Measurements from ENCODE around the gene DNAH17. TPM values are rescaled to one million over a fixed set of nuclear protein-coding genes. Genes with fewer than 3 reads are reported as not detected.
A peak's percentile ranks its signal among the peaks of the same experiment; 100 is the strongest.

DNAH17 gene
- total RNA-seq, 1 experiment from 2014 or later, result 0.11 TPM

GRCh38 chr17:78384479-78385175 is 192.6 kb downstream of the DNAH17 start:
- intact Hi-C loops (cut with micrococcal nuclease; ENCODE audit: unreplicated experiment), result no loop called here
- H3K4me1 ChIP-seq (ENCODE audit: insufficient read depth, low read length, poor library complexity, severe bottlenecking), result peaks cover 43% of the 10 kb centered on the region

DNA sequence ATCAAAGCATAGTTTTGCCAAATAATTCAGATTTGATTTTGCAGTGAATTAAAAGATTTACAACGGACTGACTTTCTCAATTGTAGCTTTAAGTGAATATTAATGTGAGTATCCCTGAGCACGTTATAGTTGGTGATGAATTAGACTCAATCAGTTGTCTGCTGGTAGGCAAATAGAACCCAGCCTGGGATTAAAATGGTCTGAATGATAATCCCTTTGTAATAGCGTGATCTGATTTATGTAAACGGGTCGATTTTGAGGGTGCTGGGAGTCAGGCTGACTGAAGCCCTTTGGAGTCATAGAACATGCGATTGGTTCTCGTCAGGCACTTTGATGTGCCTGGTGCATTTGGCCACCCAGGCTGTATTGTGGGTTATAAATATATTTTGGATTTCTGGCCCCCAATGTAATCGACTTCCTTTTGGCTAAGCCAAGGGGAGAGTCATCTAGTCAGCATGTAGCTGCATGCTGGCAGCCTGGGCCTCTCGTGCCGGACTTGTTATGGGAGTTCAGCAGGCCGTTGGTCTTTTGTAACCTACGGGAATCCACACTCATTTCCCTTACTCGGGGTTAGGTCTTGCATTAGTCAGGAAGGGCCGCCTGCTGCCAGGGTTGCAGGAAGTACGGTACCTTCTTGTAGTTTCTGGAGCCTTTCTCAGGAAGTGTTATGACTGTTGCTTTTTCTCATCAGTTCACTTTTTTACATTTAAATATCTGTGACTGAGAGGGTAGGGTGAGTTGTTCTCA is 193.3 kb downstream of the DNAH17 start:
- intact Hi-C loops (cut with micrococcal nuclease; ENCODE audit: unreplicated experiment), result no loop called here
- POLR2A ChIA-PET (ENCODE audit: low non-redundant PET), result no interaction called here
- TF ChIP-seq, protein P1, sequence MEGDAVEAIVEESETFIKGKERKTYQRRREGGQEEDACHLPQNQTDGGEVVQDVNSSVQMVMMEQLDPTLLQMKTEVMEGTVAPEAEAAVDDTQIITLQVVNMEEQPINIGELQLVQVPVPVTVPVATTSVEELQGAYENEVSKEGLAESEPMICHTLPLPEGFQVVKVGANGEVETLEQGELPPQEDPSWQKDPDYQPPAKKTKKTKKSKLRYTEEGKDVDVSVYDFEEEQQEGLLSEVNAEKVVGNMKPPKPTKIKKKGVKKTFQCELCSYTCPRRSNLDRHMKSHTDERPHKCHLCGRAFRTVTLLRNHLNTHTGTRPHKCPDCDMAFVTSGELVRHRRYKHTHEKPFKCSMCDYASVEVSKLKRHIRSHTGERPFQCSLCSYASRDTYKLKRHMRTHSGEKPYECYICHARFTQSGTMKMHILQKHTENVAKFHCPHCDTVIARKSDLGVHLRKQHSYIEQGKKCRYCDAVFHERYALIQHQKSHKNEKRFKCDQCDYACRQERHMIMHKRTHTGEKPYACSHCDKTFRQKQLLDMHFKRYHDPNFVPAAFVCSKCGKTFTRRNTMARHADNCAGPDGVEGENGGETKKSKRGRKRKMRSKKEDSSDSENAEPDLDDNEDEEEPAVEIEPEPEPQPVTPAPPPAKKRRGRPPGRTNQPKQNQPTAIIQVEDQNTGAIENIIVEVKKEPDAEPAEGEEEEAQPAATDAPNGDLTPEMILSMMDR (conservative IDR thresholded peaks at IDR 0.05; ENCODE audit: low read depth, low read length), result no peak
- TF ChIP-seq EZH2 (IDR thresholded peaks at IDR 0.05; ENCODE audit: borderline replicate concordance, low read depth, low read length, poor library complexity, severe bottlenecking), result no peak
- Histone ChIP-seq H3K4me3 (ENCODE audit: low read depth, low read length, poor library complexity, severe bottlenecking) (no peak overlapping the region), H3K27ac (ENCODE audit: low read depth, low read length, poor library complexity, severe bottlenecking) (peak overlapping the region; percentile 51), H3K36me3 (ENCODE audit: insufficient read depth, low read length, poor library complexity, severe bottlenecking) (no peaks in the 10 kb centered on the region), H3K9me3 (ENCODE audit: low read depth, low read length, poor library complexity, severe bottlenecking) (no peaks in the 10 kb centered on the region), H3K27me3 (replicated peaks; ENCODE audit: insufficient read depth, low read depth, low read length, poor library complexity) (no peaks in the 10 kb centered on the region), H3K4me1 (ENCODE audit: insufficient read depth, low read length, poor library complexity, severe bottlenecking) (peaks cover 49% of the 10 kb centered on the region)
- BruUV-seq (replicated peaks), result no TSS peak
- no peak for DNase-seq (ENCODE audit: low spot score)
- CTCF ChIA-PET, result no interaction called here

More at GRCh38 chr17:78384479-78385175, 192.6 kb downstream of the DNAH17 start:
- Histone ChIP-seq H3K4me3 (ENCODE audit: low read depth, low read length, poor library complexity, severe bottlenecking) (no peak overlapping the region), H3K27ac (ENCODE audit: low read depth, low read length, poor library complexity, severe bottlenecking) (peak overlapping the region; percentile 51), H3K36me3 (ENCODE audit: insufficient read depth, low read length, poor library complexity, severe bottlenecking) (no peaks in the 10 kb centered on the region), H3K27me3 (replicated peaks; ENCODE audit: insufficient read depth, low read depth, low read length, poor library complexity) (no peaks in the 10 kb centered on the region), H3K9me3 (ENCODE audit: low read depth, low read length, poor library complexity, severe bottlenecking) (no peaks in the 10 kb centered on the region)
- no TSS peak for BruUV-seq (replicated peaks)
- DNase-seq (ENCODE audit: low spot score), result no peak
- CTCF ChIA-PET, result no interaction called here
- POLR2A ChIA-PET (ENCODE audit: low non-redundant PET), result no interaction called here
- no peak for TF ChIP-seq EZH2 (IDR thresholded peaks at IDR 0.05; ENCODE audit: borderline replicate concordance, low read depth, low read length, poor library complexity, severe bottlenecking)
- TF ChIP-seq, protein P1 (conservative IDR thresholded peaks at IDR 0.05; ENCODE audit: low read depth, low read length), result no peak

DNA sequence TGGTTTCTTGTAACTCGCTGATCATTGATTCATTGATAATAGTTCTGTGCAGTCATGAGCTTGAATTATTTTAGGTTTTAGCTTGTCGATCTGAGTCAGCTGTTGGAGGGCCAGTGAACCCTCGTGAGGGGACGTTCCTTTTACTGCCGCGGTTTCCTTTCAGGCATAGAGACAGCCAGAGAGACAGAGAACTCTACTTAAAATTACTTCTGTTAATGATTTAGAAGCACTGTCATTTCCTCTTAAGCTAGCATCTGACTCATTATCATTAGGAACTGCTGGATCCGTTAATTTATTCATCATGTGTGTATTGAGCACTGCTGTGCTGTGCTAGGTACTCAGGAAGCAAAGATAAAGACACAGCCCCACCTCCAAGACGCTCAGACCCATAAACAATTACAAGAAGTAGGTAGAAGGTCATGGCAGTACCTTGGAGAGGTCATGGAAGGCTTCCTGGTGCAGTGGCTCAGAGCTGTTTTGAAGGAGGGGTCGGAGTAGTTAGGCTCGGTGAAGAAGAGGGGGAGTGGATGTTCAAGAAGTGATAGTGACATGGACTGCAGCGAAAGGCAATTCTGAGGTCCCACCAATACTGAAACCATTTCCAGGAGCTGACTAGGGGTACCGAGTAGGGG is 195.5 kb downstream of the DNAH17 start:
- Histone ChIP-seq H3K4me3 (ENCODE audit: low read depth, low read length, poor library complexity, severe bottlenecking) (peak overlapping the region; percentile 14), H3K9me3 (ENCODE audit: low read depth, low read length, poor library complexity, severe bottlenecking) (no peaks in the 10 kb centered on the region), H3K27me3 (replicated peaks; ENCODE audit: insufficient read depth, low read depth, low read length, poor library complexity) (no peaks in the 10 kb centered on the region), H3K4me1 (ENCODE audit: insufficient read depth, low read length, poor library complexity, severe bottlenecking) (peaks cover 52% of the 10 kb centered on the region), H3K27ac (ENCODE audit: low read depth, low read length, poor library complexity, severe bottlenecking) (no peak overlapping the region), H3K36me3 (ENCODE audit: insufficient read depth, low read length, poor library complexity, severe bottlenecking) (no peaks in the 10 kb centered on the region)
- no TSS peak for BruUV-seq (replicated peaks)
- intact Hi-C loops (cut with micrococcal nuclease; ENCODE audit: unreplicated experiment), result no loop called here
- ChIA-PET CTCF (no interaction called here), POLR2A (ENCODE audit: low non-redundant PET) (no interaction called here)
- no peak for TF ChIP-seq EZH2 (IDR thresholded peaks at IDR 0.05; ENCODE audit: borderline replicate concordance, low read depth, low read length, poor library complexity, severe bottlenecking)
- TF ChIP-seq, protein P1 (conservative IDR thresholded peaks at IDR 0.05; ENCODE audit: low read depth, low read length), result no peak
- DNase-seq (ENCODE audit: low spot score), result peak; percentile 52
